K562 (cell line): ENCODE data around the gene MYLK4.

Source experiments
- GATAD2B ChIP-seq: fragments of 450-650 bp; IDR thresholded peaks from 2 replicates; pipeline ENCODE4 v1.6.1; 2017; ENCODE audit warnings: mild to moderate bottlenecking, borderline replicate concordance
- RFX5 ChIP-seq: IDR thresholded peaks from 2 replicates; pipeline ENCODE4 v1.6.1; 2011; ENCODE audit warnings: low read depth, mild to moderate bottlenecking, improper control_type of control experiment, low read length
- TF ChIP-seq, protein P1 (sequence below): fragments of 450-650 bp; formaldehyde crosslinking; IDR thresholded peaks from 2 replicates; pipeline ENCODE4 v1.4.0; 2020; ENCODE audit warnings: mild to moderate bottlenecking, mixed read lengths

DNA sequence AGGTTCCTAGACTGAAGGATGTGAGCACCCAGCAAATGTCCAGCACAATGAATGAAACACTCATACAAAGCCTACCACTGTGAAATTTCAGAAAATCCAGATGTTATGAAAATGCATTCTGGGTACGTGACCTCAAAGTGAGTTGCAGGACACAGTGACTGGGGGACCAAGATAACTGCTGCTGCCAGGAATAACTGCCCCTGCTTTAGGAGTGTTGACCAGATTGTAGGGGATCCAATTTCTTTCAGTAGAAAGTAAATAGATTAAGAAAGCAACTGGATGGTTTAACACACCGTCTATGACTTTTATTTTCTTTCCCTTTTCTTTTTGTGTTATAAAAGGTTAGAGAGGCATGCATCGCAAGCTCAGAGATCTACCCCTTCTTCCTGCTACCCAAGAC, 29.5 kb downstream of the MYLK4 start:
- no peak for TF ChIP-seq RFX5
- TF ChIP-seq, protein P1, sequence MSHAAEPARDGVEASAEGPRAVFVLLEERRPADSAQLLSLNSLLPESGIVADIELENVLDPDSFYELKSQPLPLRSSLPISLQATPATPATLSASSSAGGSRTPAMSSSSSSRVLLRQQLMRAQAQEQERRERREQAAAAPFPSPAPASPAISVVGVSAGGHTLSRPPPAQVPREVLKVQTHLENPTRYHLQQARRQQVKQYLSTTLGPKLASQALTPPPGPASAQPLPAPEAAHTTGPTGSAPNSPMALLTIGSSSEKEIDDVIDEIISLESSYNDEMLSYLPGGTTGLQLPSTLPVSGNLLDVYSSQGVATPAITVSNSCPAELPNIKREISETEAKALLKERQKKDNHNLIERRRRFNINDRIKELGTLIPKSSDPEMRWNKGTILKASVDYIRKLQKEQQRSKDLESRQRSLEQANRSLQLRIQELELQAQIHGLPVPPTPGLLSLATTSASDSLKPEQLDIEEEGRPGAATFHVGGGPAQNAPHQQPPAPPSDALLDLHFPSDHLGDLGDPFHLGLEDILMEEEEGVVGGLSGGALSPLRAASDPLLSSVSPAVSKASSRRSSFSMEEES (CRISPR knock-in tag): no peak
- no peak for TF ChIP-seq GATAD2B
